Measurements from ENCODE around the gene COPS3.

GRCh38 chr17:17241656-17242055 is 39.4 kb downstream of the COPS3 start:
- TF ChIP-seq POLR2A (IDR thresholded peaks at IDR 0.05) (no peak), POLR2AphosphoS5 (IDR thresholded peaks at IDR 0.05; ENCODE audit: insufficient read depth in 1 of 2, low read depth in 1 of 2) (no peak)
- TF ChIP-seq, protein P1, sequence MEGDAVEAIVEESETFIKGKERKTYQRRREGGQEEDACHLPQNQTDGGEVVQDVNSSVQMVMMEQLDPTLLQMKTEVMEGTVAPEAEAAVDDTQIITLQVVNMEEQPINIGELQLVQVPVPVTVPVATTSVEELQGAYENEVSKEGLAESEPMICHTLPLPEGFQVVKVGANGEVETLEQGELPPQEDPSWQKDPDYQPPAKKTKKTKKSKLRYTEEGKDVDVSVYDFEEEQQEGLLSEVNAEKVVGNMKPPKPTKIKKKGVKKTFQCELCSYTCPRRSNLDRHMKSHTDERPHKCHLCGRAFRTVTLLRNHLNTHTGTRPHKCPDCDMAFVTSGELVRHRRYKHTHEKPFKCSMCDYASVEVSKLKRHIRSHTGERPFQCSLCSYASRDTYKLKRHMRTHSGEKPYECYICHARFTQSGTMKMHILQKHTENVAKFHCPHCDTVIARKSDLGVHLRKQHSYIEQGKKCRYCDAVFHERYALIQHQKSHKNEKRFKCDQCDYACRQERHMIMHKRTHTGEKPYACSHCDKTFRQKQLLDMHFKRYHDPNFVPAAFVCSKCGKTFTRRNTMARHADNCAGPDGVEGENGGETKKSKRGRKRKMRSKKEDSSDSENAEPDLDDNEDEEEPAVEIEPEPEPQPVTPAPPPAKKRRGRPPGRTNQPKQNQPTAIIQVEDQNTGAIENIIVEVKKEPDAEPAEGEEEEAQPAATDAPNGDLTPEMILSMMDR (IDR thresholded peaks at IDR 0.05), result no peak
